ENCODE results near the gene ZFYVE1. TPM values are rescaled to one million over a fixed set of nuclear protein-coding genes. Genes with fewer than 3 reads are reported as not detected.

ZFYVE1 gene
- total RNA-seq, 2 experiments from 2014 or later, result 12.5 to 12.9 TPM

DNA sequence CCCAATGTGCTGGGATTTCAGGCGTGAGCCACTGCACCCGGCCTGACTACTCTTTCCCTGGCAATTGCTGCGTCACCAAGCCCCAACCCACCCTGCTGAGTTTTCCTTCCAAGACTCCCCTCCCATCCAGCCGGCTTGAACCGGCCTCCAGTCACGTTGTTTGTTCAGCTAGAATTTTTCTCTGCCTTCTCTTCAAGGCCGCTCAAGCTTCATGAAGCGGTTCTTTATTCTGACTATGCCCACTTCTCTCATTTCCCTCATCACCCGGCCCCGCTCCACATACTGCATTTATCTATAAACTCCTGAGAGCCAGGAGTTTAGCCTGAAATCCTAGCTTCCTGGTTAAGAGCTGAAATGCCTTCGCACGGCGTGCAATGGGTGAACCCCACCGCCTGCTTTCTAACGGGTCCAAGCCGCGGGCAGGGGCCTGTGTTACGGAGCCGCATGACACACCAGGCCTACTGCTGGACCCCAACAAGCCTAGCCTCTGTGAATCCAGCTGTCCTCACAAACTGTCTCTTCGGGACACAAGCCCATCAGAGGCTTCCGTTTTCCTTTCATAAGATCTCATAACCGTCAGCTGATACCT, 101.6 kb downstream of the ZFYVE1 start:
- Mint-ChIP-seq H3K27ac (peak overlapping the region; percentile 98), H3K4me3 (peak overlapping the region; percentile 97), H3K36me3 (ENCODE audit: low read depth) (peaks cover 1% of the 10 kb centered on the region), H3K27me3 (peaks cover 19% of the 10 kb centered on the region), H3K9me3 (no peaks in the 10 kb centered on the region), H3K4me1 (peaks cover 12% of the 10 kb centered on the region)
- POLR2A ChIA-PET, result interaction anchor here (0.7 kb wide), 1 partner anchor 134 kb away, joined by 3 read pairs; no protein-coding TSS in a partner anchor
- no peak for DNase-seq
- CTCF ChIA-PET, result interaction anchor here (1.0 to 1.8 kb wide), 4 partner anchors 12 to 408 kb away, joined by 3 to 5 read pairs (median 4); no protein-coding TSS in a partner anchor

DNA sequence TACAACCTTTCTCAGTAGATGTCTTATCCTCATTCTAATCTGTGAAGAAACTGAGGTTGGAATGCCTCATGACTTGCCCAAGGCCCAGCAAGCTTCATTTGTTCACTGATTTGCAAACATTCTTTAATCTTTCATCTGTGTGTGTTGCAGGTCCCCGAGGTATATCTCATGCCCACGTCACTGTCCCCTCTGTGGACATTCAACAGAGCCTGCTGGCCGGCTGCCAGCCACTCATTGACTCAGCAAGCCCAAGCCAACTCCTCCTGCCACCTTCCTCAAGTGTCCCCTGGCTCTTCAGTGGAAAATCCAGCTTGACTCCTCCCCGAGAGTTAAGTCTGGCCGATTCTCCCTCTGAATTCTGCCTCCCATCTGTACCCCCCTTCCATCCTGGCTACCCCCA, 102.6 kb downstream of the ZFYVE1 start:
- no peak overlapping the region for H3K27ac Mint-ChIP-seq
- CTCF ChIA-PET, result interaction anchor here (0.6 to 1.0 kb wide), 4 partner anchors 9 to 562 kb away, joined by 3 to 6 read pairs (median 3); no protein-coding TSS in a partner anchor
- H3K27me3 Mint-ChIP-seq, result peaks cover 28% of the 10 kb centered on the region
- H3K9me3 Mint-ChIP-seq, result no peaks in the 10 kb centered on the region
- H3K4me1 Mint-ChIP-seq, result peaks cover 12% of the 10 kb centered on the region
- no peaks in the 10 kb centered on the region for H3K36me3 Mint-ChIP-seq (ENCODE audit: low read depth)
- POLR2A ChIA-PET, result no interaction called here
- H3K4me3 Mint-ChIP-seq, result no peak overlapping the region
- no peak for DNase-seq

DNA sequence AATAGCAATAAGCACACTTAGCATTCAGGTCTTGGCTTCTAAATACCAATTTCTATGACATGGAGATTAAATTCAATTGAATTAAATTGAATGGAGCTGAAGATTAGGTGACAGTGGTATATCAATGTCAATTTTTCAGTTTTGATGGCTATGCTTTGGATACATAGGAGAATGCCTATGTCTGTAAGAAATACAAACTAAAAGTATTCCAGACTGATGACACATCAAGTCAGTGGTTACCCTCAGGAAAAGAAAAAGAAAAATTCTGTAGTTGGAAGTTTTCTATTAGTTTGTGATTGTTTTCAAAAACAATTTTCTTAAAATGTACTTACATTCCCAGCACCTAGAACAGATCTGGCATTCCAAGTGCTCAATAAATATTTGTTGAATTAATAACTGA, 105.5 kb downstream of the ZFYVE1 start:
- H3K27ac Mint-ChIP-seq, result no peak overlapping the region
- H3K4me3 Mint-ChIP-seq, result no peak overlapping the region
- DNase-seq, result no peak
- peaks cover 8% of the 10 kb centered on the region for H3K4me1 Mint-ChIP-seq
- no peaks in the 10 kb centered on the region for H3K36me3 Mint-ChIP-seq (ENCODE audit: low read depth)
- H3K27me3 Mint-ChIP-seq, result peaks cover 47% of the 10 kb centered on the region
- POLR2A ChIA-PET, result no interaction called here
- H3K9me3 Mint-ChIP-seq, result no peaks in the 10 kb centered on the region
- CTCF ChIA-PET, result interaction anchor here (1.3 kb wide), 1 partner anchor 113 kb away, joined by 3 read pairs; no protein-coding TSS in a partner anchor

DNA sequence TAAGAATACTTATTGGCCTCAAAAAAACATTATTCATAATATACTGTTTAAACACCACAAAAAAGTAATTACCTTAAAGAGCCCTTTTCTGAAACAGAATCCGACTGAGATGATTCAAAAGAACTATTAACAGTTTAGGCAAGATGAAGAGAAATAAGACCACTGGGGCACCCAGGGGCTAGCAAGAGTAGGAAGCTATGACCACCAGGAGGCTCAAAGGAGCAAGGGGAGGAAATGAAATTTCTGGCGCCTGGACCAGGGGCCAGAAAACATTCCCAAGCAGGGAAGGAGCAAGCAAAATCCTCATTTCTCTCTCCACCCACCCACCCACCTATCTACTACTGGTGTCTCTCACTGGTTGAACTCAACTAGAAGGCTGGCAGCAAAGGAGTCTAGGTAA, 106.9 kb downstream of the ZFYVE1 start:
- H3K36me3 Mint-ChIP-seq (ENCODE audit: low read depth), result no peaks in the 10 kb centered on the region
- H3K4me3 Mint-ChIP-seq, result no peak overlapping the region
- ChIA-PET POLR2A (no interaction called here), CTCF (interaction anchor here (1.1 kb wide), 1 partner anchor 403 kb away, joined by 3 read pairs; no protein-coding TSS in a partner anchor)
- H3K9me3 Mint-ChIP-seq, result no peaks in the 10 kb centered on the region
- no peak for DNase-seq
- no peaks in the 10 kb centered on the region for H3K4me1 Mint-ChIP-seq
- H3K27ac Mint-ChIP-seq, result no peak overlapping the region
- peaks cover 46% of the 10 kb centered on the region for H3K27me3 Mint-ChIP-seq

Other genes starting within 250 kb of the ZFYVE1 start
- 1 to 10 TPM; 6.6 to 7.4 TPM for gene DPF3, start 133.0 kb downstream of the ZFYVE1 start, total RNA-seq
- 10 to 100 TPM; 15.9 to 21.3 TPM for gene DCAF4, start 100.6 kb downstream of the ZFYVE1 start, total RNA-seq
- gene RBM25, start 31.4 kb upstream of the ZFYVE1 start, total RNA-seq, result 100 to 1,000 TPM in 1 of 2 experiments, 10 to 100 TPM in 1; 99.4 to 100 TPM
- 10 to 100 TPM; 41.9 to 44.3 TPM for gene PSEN1, start 109.4 kb upstream of the ZFYVE1 start, total RNA-seq
- gene PAPLN, start 210.4 kb upstream of the ZFYVE1 start, total RNA-seq, result under 1 TPM; 0.30 to 0.46 TPM